ENCODE results near the gene GPX1.
"Not testable (repeated sequence)": the region's sequence is repeated elsewhere in the genome, so short reads cannot be mapped to it uniquely, and the experiment has no call there.

Gene GPX1

GRCh38 chr3:49362561-49362960 lies 4.4 kb upstream of the GPX1 start:
- TF ChIP-seq CTCF (IDR thresholded peaks at IDR 0.05), result no peak
- no peak overlapping the region for H3K27ac ChIP-seq
- H2AFZ ChIP-seq, result no peak overlapping the region
- peaks cover 3% of the 10 kb centered on the region for H3K4me1 ChIP-seq
- no peak overlapping the region for H3K4me3 ChIP-seq (ENCODE audit: low read depth, low read length)
- H3K9ac ChIP-seq, result no peak overlapping the region
- H3K9me3 ChIP-seq (ENCODE audit: control insufficient read depth, low read length), result no peaks in the 10 kb centered on the region
- no peaks in the 10 kb centered on the region for H3K27me3 ChIP-seq (ENCODE audit: control insufficient read depth, insufficient read depth, low read length)
- H3K36me3 ChIP-seq (ENCODE audit: control insufficient read depth, insufficient read depth, low read length), result no peaks in the 10 kb centered on the region
- no peak overlapping the region for H3K4me2 ChIP-seq (ENCODE audit: low read length)
- peaks cover 22% of the 10 kb centered on the region for H3K79me2 ChIP-seq

GRCh38 chr3:49359623-49360022 lies 1.5 kb upstream of the GPX1 start:
- Histone ChIP-seq H3K4me2 (ENCODE audit: low read length) (no peak overlapping the region), H2AFZ (no peak overlapping the region), H3K9ac (no peak overlapping the region), H3K9me3 (ENCODE audit: control insufficient read depth, low read length) (no peaks in the 10 kb centered on the region), H3K36me3 (ENCODE audit: control insufficient read depth, insufficient read depth, low read length) (no peaks in the 10 kb centered on the region), H3K27me3 (ENCODE audit: control insufficient read depth, insufficient read depth, low read length) (no peaks in the 10 kb centered on the region), H3K27ac (peak overlapping the region; percentile 78), H3K4me1 (peaks cover 3% of the 10 kb centered on the region), H3K4me3 (ENCODE audit: low read depth, low read length) (no peak overlapping the region), H3K79me2 (peaks cover 17% of the 10 kb centered on the region)
- no peak for TF ChIP-seq CTCF (IDR thresholded peaks at IDR 0.05)

- peaks cover 3% of the 10 kb centered on the region for H3K4me1 ChIP-seq
- no peaks in the 10 kb centered on the region for H3K36me3 ChIP-seq (ENCODE audit: control insufficient read depth, insufficient read depth, low read length)
- H3K79me2 ChIP-seq, result peaks cover 11% of the 10 kb centered on the region
- H2AFZ ChIP-seq, result peak overlapping the region; percentile 79
- H3K27me3 ChIP-seq (ENCODE audit: control insufficient read depth, insufficient read depth, low read length), result no peaks in the 10 kb centered on the region
- H3K9ac ChIP-seq, result no peak overlapping the region
- no peaks in the 10 kb centered on the region for H3K9me3 ChIP-seq (ENCODE audit: control insufficient read depth, low read length)
- H3K4me3 ChIP-seq (ENCODE audit: low read depth, low read length), result no peak overlapping the region
- no peak overlapping the region for H3K4me2 ChIP-seq (ENCODE audit: low read length)
- no peak for TF ChIP-seq CTCF (IDR thresholded peaks at IDR 0.05)
- H3K27ac ChIP-seq, result peak overlapping the region; percentile 78
Observed at GRCh38 chr3:49358884-49359225, 702 bp upstream of the GPX1 start.

- Histone ChIP-seq H2AFZ (peak overlapping the region; percentile 79), H3K9ac (peak overlapping the region; percentile 92), H3K4me2 (ENCODE audit: low read length) (peak overlapping the region; percentile 33), H3K4me3 (ENCODE audit: low read depth, low read length) (peak overlapping the region; percentile 38), H3K27ac (peak overlapping the region; percentile 78)
- H3K36me3 ChIP-seq (ENCODE audit: control insufficient read depth, insufficient read depth, low read length); H3K79me2 ChIP-seq; H3K4me1 ChIP-seq; H3K9me3 ChIP-seq (ENCODE audit: control insufficient read depth, low read length); H3K27me3 ChIP-seq (ENCODE audit: control insufficient read depth, insufficient read depth, low read length): not testable (repeated sequence)
Observed at GRCh38 chr3:49357443-49358216, 523 bp downstream of the GPX1 start.

- not testable (repeated sequence) for H3K9ac ChIP-seq, H3K4me1 ChIP-seq
Observed at GRCh38 chr3:49357095-49357442, 1.1 kb downstream of the GPX1 start.

More at GRCh38 chr3:49357095-49357442, 1.1 kb downstream of the GPX1 start:
- H3K79me2 ChIP-seq; H3K36me3 ChIP-seq (ENCODE audit: control insufficient read depth, insufficient read depth, low read length); H3K9me3 ChIP-seq (ENCODE audit: control insufficient read depth, low read length); H2AFZ ChIP-seq; H3K4me2 ChIP-seq (ENCODE audit: low read length); H3K27me3 ChIP-seq (ENCODE audit: control insufficient read depth, insufficient read depth, low read length): not testable (repeated sequence)
- peak overlapping the region; percentile 38 for H3K4me3 ChIP-seq (ENCODE audit: low read depth, low read length)
- peak overlapping the region; percentile 78 for H3K27ac ChIP-seq

All from parathyroid adenoma (tissue), 2 donors.